NCI-H2107 treated with DMSO at 0.1 percent for 48 hours (cell line): Measurements from ENCODE around the gene RNF208.

Experiments
- DNase-seq: peaks from one replicate; lab custom pipeline; 2025; ENCODE audit not compliant: unreplicated experiment; lab: John Stamatoyannopoulos, UW

RNF208 gene

DNA sequence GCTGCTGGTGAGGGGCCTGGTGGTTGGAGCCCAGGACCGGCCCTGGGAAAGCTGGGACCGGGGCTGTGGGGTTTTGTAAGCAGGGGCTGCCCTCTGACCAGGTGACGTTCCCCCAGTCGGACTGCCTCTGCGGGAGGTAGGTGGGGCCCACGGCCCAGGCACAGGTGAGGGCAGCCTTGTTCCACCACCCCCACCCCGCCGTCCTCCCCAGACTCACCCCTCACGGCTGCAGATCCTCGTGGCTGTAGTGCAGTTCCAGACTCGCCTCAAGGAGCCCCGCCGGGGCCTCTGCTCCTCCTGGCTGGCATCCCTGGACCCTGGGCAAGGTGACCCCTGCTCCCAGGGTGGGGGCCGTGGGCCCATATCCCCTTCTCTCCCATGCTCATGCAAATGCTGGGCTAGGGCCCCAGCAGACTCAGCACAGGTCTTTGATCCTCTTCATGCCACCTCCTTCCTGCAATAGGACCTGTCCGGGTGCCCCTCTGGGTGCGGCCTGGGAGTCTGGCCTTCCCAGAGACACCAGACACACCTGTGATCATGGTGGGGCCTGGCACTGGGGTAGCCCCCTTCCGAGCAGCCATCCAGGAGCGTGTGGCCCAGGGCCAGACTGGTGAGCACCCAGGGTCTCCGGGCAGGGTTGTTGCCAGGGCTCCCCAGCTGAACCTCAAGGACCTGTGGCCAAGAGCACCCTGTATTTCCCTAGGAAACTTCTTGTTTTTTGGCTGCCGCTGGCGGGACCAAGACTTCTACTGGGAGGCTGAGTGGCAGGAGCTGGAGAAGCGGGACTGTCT is 6.6 kb downstream of the RNF208 start:
- no peak for DNase-seq

DNA sequence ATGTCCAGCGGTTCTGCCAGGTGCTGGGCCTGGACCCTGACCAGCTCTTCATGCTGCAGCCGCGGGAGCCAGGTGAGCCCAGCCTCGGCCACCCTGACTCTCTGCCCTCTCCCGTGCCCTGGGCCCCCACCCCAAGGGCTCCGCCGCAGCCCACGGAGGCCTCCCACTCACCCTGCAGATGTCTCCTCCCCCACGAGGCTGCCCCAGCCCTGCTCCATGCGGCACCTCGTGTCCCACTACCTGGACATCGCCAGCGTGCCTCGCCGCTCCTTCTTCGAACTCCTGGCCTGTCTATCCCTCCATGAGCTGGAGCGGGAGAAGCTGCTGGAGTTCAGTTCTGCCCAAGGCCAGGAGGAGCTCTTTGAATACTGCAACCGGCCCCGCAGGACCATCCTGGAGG is 7.4 kb downstream of the RNF208 start:
- DNase-seq, result no peak

DNA sequence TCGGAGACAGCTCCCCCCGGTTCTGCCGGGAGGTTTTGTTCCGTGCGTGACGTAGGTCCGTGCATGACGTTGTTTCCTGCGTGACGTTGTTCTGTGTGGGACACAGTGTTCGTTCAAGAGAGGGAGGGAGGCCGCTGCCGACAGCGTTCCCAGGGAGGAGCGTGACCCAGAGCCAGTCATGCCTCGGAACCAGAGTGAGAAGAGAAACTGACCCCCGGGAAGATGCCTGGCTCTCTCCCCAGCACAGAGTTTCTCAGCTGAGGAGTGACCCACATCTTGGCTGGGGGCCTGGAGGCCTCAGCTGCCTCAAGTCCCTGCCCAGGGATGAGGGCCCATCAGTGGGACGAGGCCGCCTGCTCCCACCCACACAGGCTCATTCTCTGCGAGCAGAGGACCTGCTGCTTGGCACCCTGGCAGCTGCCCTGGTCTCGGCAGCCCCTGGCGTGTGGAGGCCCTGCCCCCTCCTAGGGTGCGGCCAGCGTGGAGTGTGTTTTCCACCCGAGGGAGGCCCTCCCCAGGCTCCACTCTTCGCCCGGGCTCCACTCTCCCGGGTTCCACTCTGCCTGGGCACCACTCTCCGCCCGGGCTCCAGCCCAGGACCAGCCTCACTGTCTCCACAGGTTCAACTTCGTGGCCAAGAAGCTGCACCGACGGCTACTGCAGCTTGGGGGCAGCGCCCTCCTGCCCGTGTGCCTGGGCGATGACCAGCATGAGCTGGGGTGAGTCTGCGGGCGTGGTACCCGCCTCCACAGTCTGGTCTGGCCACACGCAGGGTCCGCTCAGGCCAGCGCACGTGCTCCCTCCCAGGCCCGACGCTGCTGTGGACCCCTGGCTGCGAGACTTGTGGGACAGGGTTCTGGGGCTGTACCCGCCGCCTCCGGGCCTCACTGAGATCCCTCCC is 8.6 kb downstream of the RNF208 start:
- DNase-seq, result no peak

DNA sequence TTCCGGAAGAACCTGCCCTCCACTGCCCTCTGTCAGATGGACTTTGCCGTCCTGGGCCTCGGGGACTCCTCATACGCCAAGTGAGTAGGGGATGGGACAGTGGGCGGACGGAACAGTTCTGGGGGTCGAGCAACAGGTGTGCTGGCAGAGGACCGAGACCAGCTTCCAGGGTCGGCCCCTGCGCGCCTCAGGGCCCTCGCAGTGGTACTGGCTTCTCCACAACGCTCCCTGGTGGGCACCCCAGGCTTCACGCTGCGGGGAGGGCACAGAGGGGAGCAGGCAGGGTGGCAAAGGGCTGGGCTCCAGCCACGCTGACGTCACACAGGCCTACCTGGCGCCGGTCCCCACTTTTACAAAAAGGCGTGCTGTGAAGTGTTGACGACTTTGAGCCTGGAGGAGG is 9.5 kb downstream of the RNF208 start:
- DNase-seq, result no peak

DNA sequence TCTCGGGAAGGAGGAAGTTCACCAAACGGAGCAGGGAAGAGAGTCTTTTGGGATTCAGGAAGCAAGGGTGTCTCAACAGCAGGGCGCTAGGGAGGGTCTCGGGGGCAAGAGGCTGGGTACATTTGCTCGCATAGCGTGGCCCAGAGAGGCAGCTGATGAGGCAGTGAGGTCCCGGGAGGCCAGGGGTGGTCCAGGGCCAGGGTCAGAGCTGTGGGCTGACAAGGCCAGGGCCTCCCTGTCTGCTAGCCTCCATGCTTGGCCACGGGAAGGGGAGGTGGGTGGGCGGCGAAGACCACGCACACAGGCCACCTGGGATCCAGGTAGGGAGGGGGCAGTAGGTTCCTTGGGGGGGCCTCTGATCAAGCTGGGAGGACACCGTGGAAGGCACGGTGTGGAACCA is 10.5 kb downstream of the RNF208 start:
- no peak for DNase-seq

DNA sequence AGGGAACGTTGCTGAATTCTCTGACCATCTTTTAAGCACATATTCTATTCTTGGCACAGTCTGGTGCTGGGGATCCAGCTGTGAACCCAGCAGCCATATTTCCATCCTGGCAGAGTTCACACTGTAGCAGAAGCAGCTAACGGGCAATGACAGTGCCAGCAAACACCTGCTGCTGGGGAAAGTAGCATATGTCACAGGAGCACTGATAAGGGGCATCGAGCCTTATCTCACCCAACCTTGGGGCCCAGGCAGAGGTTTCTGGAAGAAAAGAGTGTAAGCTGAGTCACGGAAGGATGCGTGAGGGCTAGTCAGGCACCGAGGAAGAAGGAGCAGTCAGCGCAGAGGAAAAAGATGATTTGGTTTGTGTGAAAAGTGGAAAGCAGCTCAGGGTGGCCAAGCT is 15.4 kb downstream of the RNF208 start:
- DNase-seq, result no peak

DNA sequence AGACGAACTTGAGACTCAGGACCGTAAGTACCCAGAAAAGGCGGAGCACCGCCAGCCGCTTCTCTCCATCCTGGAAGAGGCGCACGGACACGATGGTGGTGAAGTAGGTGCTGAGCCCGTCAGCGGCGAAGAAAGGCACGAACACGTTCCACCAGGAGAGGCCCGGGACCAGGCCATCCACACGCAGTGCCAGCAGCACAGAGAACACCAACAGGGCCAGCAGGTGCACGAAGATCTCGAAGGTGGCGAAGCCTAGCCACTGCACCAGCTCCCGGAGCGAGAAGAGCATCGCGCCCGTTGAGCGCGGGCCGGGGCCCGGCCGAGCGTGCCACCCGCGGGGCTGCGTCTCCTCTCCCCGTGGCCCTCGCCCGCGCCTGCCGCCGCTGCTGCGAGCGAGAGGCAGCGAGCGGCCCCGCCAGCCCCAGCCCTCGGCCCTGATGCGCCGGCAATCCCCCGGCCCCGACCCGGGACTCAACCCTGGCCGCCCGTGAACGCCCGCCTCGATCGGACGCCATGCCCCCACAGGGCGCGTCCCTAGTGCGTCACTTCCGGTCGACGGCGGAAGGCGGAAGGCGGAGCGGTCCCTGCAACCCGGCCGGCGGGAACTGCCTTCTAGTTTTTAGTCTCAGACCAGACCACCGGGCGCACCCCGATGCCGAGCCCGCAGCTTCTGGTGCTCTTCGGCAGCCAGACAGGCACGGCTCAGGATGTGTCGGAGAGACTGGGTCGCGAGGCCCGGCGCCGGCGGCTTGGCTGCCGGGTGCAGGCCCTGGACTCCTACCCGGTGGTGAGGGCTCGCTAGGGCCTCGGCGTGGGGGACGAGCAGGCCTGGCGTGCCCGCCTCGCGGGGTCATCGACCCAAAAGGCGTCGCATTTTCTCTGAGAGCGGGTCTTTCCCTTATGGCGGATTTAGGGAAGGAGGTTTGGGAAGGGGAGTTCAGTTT is 16.6 kb downstream of the RNF208 start, which contains the start of the genes NDOR1 and TMEM203:
Gene NDOR1, plus strand, starts transcription at position 575 of the 944 bp plus-strand sequence. Its CDS starts 78 bp downstream, at position 653.
Gene TMEM203, minus strand, starts transcription at position 523 of the 944 bp plus-strand sequence. Its CDS starts 234 bp downstream, at position 289.
- peak; percentile 42 for DNase-seq

DNA sequence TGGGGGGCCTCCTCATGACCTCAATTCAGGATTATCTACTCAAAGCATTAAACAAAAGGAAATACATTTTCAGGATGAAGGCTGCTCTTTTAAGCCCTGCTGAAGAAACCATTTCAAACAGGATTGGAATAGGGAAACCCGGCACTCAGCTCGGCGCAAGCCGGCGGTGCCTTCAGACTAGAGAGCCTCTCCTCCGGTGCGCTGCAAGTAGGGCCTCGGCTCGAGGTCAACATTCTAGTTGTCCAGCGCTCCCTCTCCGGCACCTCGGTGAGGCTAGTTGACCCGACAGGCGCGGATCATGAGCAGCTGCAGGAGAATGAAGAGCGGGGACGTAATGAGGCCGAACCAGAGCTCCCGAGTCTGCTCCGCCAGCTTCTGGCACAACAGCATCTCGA is 17.3 kb downstream of the RNF208 start:
- no peak for DNase-seq

DNA sequence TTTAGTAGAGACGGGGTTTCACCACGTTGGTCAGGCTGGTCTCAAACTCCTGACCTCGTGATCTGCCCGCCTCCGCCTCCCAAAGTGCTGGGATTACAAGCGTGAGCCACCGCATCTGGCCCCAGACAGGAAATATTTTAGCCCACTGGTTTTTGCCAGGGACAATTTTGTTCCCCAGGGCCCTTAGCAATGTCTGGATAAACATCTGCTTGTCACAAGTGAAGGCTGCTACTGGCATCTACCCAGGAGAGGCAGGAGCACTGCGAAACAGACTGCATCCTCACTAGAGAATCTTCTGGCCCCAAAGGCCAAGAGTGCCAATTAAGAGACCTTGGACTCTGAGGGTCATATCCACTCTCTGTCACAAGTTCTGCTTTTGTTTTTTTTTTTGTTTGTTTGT is 19.1 kb downstream of the RNF208 start:
- DNase-seq, result no peak

DNA sequence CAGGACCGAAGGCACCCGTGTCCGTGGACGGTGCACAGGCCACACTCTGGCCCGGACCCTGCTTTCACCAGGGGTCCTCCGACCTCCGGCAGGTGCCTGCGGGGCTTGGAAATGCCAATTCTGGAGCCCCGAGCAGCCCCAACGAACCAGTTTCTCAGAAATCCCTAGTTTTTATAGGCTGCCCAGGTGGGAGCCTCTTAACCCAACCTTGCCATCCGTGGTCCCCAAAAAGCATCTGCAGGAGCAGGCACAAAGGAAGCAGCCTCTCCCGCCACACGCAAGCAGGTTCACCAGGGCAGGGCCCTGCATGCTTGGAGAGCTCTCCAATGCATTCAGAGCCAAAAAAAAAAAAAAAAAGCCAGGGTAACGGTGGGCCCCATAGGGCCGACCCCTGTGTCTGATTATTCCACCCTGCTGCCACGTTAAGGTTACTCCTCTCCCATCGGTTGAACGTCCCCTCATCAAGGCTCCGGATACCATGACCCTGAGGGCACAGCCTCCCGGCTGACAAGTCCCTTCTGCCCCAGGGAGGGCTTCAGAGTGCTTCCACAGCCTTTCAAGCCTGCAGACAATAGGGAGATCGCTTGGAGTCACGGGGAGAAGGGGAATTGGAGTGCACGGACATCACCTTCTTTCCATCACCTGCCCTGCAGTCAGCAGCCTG is 20.7 kb downstream of the RNF208 start:
- no peak for DNase-seq

DNA sequence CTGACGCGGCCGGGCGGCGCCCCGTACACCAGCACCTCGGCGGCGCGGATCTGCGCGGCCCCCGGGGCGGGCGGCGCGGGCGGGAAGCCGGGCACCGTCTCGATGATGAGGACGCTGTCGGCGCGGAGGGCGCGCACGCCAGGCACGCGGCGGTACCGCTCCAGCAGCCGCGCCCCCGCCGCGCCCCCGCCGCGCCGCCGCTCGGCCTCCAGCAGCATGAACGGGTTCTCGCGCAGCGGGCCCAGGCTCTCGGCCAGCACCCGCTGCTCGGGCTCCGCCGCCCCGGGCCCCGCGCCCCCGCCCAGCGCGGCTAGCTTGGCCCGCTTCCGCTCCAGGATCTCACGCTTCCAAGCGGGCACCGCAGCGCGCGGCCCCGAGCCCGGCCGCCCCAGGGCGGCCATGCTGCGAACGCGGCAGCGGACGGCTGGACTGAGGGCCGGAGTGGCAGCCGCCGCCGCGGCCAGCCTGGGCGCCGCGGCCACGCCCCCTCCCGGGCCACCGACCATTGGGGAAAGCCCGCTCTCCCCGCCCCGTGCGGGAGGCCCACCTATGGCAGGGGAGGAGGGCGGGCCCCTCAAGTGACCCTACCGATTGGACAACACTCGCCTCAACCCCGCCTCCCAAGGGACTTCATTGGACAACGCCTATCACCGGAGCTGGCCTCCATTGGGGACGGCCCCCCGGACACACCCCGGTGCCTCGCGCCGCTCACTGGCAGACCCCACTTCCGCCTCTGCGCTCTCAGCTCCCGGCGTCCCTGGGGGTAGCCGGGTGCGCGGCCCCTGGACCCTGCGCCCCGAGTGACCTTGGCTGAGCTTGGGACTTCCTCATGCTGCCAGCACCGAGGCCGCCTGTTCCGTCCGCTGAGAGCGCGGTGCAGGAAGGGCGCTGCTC is 21.5 kb downstream of the RNF208 start, which contains the start of gene TPRN:
Gene TPRN, minus strand, starts transcription at position 431 of the 894 bp plus-strand sequence. Its CDS starts 30 bp downstream, at position 401.
- DNase-seq, result peak; percentile 98

DNA sequence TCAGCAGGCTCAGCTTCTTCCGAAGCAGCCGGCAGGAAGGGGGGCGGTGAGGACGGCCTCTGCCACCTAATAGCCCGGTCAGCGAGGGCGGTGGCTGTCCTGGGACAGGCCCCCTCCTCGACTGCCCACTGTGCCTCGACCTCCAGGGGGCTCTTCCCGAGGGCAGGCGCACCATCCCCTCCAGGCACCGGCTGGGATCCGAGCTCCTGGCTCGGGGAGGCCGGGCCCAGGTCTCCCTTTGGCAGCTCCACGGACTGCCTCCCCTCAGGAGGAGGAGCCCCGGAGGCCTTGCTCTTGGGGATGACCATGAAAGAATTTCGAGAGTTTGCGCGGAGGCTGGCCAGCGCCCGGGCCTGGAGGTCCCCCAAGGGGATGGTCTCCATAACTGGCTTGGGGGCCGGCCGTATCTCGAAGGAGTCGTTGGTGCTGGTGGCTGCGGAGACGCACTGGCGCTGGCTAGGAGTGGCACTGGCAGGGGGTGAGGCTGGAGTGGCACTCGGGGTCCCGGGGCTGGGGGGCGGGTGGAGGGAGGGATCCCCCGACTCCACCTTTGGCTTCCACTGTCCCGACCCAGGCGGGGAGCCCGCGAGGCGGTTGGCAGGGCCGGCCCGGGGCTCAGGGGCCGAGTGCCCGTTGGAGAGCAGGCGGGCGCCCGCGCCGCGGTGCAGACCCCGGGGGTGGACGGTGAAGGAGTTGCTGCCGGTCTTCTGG is 22.5 kb downstream of the RNF208 start:
- DNase-seq, result no peak

DNA sequence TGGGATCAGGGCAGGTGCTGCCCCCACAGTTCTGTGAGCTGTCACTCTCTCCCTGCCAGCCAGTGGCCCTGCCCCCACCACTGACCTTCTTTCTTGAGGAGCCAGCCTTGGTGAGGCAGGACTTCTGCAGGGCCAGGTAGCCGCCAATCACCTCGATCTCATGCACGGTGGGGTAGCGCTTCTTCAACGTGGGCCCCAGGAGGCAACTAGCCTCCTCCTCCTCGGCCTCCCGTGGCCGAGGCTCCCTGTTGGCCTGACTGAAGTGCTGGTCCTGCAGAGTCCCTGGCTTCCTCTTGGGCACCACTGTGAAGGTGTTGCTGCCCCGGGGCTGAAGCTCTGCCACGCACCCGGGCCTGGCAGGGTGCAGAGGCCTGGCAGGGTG is 23.1 kb downstream of the RNF208 start:
- DNase-seq, result no peak

DNA sequence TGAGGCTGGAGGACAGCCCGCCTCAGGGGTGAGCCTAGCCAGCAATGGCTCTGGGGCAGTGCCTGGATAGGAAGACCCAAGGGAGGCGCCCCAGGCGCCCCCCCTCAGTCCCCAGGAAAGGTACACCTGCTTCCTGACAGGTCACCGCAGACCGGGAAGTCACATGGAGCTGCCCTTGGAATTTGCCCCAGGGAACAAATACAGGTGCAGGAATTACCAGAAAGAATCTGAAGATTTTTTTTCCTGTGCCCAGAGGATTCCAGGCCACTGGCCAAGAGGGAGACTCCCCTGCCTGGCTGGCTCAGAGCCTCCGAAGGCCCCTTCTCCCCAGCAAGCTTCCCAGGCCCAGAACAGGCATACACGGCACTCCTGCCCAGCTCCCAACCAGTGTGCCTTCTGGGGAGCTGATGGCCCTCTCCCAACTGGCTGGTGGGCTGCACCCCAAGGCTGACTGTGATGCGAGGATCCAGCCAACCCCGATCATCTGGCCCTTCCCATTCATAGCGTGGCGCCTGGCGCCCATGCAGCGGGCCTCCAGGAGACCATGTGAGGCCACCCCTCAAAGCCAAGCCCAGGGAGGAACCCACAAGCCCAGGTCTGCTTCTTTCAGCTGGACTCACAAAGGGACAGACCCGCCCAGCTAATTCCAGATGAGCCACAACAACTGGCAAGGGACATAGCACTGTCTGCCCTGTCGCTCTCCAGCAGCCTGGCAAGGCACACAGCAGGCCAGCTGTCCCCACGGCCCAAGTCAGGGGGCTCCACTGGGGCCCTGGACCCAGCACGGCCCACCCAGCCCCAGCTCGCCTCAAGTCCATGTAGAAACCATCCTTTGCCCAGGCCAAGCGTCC is 23.8 kb downstream of the RNF208 start:
- DNase-seq, result no peak

DNA sequence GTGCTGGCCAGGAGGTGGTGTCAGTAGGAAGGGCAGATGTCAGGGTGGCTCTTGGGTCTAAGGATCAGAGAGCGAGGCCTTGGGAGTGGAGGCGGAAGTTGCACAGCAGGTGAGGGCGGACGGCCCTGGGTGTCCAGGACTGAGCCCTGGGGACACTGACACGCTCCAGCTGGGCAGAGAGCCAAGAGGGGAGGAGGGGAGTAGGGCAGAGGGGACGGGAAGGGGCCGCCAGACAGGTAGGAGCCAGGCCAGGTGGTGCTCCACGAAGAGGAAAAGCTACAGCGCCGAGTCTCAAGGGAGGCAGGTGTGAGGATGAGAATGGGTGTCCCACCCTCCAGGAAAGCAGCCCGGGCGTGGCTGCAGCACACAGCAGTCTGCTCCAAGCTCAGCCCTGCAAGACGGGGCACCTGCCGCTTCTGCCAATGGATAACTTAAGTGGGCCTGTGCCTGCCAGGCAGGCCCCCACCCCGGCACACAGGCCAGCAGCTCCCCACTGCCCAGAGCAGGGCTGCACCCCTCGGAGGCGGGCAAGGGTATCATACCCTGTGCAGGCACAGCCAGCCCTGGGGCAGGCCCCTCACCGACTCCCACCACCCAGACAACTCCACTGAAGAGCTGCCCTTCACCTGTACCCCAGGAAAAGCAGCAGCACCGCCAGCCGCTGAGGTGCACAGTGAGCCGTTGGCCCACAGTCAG is 26.4 kb downstream of the RNF208 start:
- peak; percentile 97 for DNase-seq

DNA sequence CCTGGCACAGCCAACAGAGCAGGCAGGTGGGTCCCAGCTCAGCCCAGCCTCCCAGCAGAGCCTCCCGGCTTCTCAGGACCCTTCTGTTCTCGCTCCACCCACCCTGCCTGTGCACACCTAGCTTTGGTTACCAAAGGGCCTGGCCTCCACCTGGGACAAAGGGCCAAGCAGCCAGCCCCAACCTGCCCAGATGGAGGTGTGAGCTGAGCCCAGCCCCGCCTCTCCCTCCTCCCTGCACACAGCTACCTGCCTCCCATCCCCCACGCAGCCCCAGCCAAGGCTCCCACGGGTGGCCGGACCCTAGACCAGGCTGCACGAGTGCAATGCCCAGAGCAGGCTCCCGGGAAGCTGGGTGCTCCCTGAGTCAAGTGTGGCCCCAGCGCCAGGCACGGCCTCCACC is 27.1 kb downstream of the RNF208 start:
- DNase-seq, result peak; percentile 51

DNA sequence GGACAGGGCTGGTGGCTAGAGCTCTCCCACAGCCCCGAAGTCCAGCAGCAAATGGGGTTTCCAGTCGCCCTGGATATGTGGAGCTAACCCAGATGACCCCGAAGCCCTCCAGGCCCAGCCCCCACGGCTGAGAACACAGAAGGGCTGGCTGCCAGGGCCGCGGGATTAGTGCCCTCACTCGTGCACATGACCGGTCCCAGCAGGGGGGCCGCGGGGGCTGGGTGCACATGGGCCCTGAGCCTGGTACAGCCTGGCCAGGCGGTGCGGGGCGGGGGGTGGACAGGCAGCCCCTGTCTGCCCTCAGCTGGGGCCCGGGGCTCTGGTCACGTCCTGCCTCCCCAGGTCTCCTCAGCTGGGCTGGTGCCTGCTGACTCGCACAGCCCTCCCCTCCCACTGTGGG is 27.7 kb downstream of the RNF208 start:
- no peak for DNase-seq
